Medulla oblongata (tissue), 1 donor: ENCODE results near the gene SLC25A44.
"Not testable (repeated sequence)": the region's sequence is repeated elsewhere in the genome, so short reads cannot be mapped to it uniquely, and the experiment has no call there.

Source experiments
- DNase-seq: peaks from one replicate; pipeline ENCODE4 v3.0.0-alpha.2; 2015; ENCODE audit errors: extremely low spot score

SLC25A44 gene

GRCh38 chr1:156204686-156205085, 10.8 kb downstream of the SLC25A44 start:
- no peak for DNase-seq

GRCh38 chr1:156211243-156211642, 17.3 kb downstream of the SLC25A44 start:
- DNase-seq = no peak

- DNase-seq = no peak
Observed at GRCh38 chr1:156212130-156212529, 18.2 kb downstream of the SLC25A44 start.

GRCh38 chr1:156212833-156213643, 19.1 kb downstream of the SLC25A44 start, which contains the start of gene PMF1:
TSS of gene PMF1 (plus strand) at chr1:156213007. CDS start at chr1:156213016, 9 bp downstream.
- peak; percentile 98 for DNase-seq

- no peak for DNase-seq
Observed at GRCh38 chr1:156213644-156213966, 19.7 kb downstream of the SLC25A44 start.

- no peak for DNase-seq
Observed at GRCh38 chr1:156214024-156214748, 20.3 kb downstream of the SLC25A44 start.

GRCh38 chr1:156216361-156217086, 22.6 kb downstream of the SLC25A44 start:
- not testable (repeated sequence) for DNase-seq

- DNase-seq = no peak
Observed at GRCh38 chr1:156217871-156218270, 24.0 kb downstream of the SLC25A44 start.

- DNase-seq = no peak
Observed at GRCh38 chr1:156220226-156220625, 26.3 kb downstream of the SLC25A44 start.

GRCh38 chr1:156221986-156222692, 28.2 kb downstream of the SLC25A44 start:
- no peak for DNase-seq

- no peak for DNase-seq
Observed at GRCh38 chr1:156225677-156226014, 31.7 kb downstream of the SLC25A44 start.

- no peak for DNase-seq
Observed at GRCh38 chr1:156226116-156226538, 32.2 kb downstream of the SLC25A44 start.

GRCh38 chr1:156226782-156227181, 32.9 kb downstream of the SLC25A44 start:
- no peak for DNase-seq

- peak; percentile 70 for DNase-seq
Observed at GRCh38 chr1:156228501-156228900, 34.6 kb downstream of the SLC25A44 start.

- no peak for DNase-seq
Observed at GRCh38 chr1:156229809-156230472, 36.0 kb downstream of the SLC25A44 start.

GRCh38 chr1:156230473-156230837, 36.6 kb downstream of the SLC25A44 start:
- DNase-seq = no peak

- no peak for DNase-seq
Observed at GRCh38 chr1:156232201-156232894, 38.4 kb downstream of the SLC25A44 start.

- DNase-seq = no peak
Observed at GRCh38 chr1:156233426-156234127, 39.7 kb downstream of the SLC25A44 start.

- no peak for DNase-seq
Observed at GRCh38 chr1:156236164-156236563, 42.3 kb downstream of the SLC25A44 start.

GRCh38 chr1:156238248-156238647, 44.3 kb downstream of the SLC25A44 start:
- DNase-seq = no peak
